ENCODE results near the gene STRN.

STRN gene

DNA sequence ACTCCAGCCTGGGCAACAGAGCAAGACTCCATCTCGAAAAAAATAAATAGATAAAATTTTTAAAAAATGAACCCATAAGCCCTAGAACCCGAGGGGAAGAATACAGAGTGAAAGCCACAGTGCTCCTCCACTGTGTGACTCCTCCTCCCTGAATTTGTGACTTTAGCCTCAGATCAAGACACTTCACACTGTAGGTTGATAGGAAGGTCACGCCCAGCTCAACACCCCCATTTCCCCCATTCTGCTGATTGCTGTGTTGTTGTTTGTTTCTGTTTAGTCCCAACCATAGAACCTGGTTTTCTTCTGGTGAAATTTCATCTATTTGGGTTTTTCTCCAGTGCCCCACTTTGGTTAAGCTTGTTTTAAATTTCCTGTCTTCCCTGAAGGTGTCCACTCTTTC, 167.6 kb downstream of the STRN start:
- no peak for DNase-seq (ENCODE audit: extremely low spot score)
- CTCF ChIA-PET: no interaction called here
- no peak for TF ChIP-seq TARDBP (IDR thresholded peaks at IDR 0.05)
- TF ChIP-seq L3MBTL2 (conservative IDR thresholded peaks at IDR 0.05): no peak
- no peak for TF ChIP-seq CTBP1 (IDR thresholded peaks at IDR 0.05; ENCODE audit: borderline replicate concordance)
- no peak for TF ChIP-seq NFRKB (IDR thresholded peaks at IDR 0.05)
- POLR2A ChIA-PET: no interaction called here

DNA sequence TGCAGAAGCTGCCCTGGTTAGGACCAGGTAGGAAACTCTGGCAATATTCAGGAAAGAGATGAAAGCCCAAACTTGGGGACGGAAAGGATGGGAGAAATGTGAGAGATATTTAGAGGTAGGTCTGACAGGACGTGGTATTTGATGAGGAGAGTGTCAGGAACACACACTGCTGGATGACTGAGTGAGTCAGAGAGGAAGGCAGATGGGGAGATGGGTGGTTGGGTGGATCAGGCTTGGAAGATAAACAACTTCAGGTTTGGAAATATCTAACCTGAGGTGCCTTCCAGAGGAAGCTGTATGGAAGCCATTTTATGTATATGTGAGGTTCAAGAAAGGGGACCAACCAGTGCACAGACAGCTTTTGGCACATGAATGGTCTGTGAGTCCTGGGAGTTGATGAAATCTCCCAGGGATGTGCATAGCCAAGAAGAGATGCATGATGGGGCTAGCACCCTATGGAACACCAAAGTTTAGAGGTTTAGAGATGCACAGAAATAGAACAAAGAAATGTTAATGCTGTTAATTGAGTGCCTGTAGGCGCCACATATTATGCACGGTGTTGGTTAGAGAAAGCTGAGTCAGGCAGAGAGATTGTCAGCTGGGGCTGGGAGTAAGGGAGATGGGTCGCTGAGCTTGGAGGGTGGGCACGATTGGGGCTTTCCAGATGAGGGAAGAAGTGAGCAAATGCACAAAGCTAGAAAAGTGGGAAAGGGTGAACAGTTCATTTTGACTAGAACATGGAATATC, 168.8 kb downstream of the STRN start:
- TF ChIP-seq LEF1 (IDR thresholded peaks at IDR 0.05; ENCODE audit: borderline replicate concordance): no peak
- no peak for TF ChIP-seq L3MBTL2 (conservative IDR thresholded peaks at IDR 0.05)
- TF ChIP-seq FOXA1 (IDR thresholded peaks at IDR 0.05): no peak
- no peak for TF ChIP-seq CTBP1 (IDR thresholded peaks at IDR 0.05; ENCODE audit: borderline replicate concordance)
- no peak for TF ChIP-seq FOXK2 (IDR thresholded peaks at IDR 0.05)
- TF ChIP-seq, protein P1, sequence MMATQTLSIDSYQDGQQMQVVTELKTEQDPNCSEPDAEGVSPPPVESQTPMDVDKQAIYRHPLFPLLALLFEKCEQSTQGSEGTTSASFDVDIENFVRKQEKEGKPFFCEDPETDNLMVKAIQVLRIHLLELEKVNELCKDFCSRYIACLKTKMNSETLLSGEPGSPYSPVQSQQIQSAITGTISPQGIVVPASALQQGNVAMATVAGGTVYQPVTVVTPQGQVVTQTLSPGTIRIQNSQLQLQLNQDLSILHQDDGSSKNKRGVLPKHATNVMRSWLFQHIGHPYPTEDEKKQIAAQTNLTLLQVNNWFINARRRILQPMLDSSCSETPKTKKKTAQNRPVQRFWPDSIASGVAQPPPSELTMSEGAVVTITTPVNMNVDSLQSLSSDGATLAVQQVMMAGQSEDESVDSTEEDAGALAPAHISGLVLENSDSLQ (IDR thresholded peaks at IDR 0.05): no peak
- TF ChIP-seq HDGF (IDR thresholded peaks at IDR 0.05; ENCODE audit: borderline replicate concordance): no peak
- TF ChIP-seq BHLHE40 (IDR thresholded peaks at IDR 0.05; ENCODE audit: borderline replicate concordance): no peak
- no peak for TF ChIP-seq TARDBP (IDR thresholded peaks at IDR 0.05)
- TF ChIP-seq ZNF384 (IDR thresholded peaks at IDR 0.05): no peak
- no peak for TF ChIP-seq ELF4 (IDR thresholded peaks at IDR 0.05)
- no peak for TF ChIP-seq SUZ12 (IDR thresholded peaks at IDR 0.05)
- no peak for TF ChIP-seq ARNT (IDR thresholded peaks at IDR 0.05)
- no peak for DNase-seq (ENCODE audit: extremely low spot score)
- ChIA-PET CTCF (interaction anchor here (1.1 kb wide), 1 partner anchor 12 kb away, joined by 6 read pairs; no protein-coding TSS in a partner anchor), POLR2A (no interaction called here)
